ENCODE results near the gene SLC25A26. TPM values are rescaled to one million over a fixed set of nuclear protein-coding genes. Genes with fewer than 3 reads are reported as not detected.

Gene SLC25A26
- total and polyA plus RNA-seq, 2 donors (not counting 1 experiment from before 2014, with no cell fraction given), result 14.2 to 29.0 TPM

DNA sequence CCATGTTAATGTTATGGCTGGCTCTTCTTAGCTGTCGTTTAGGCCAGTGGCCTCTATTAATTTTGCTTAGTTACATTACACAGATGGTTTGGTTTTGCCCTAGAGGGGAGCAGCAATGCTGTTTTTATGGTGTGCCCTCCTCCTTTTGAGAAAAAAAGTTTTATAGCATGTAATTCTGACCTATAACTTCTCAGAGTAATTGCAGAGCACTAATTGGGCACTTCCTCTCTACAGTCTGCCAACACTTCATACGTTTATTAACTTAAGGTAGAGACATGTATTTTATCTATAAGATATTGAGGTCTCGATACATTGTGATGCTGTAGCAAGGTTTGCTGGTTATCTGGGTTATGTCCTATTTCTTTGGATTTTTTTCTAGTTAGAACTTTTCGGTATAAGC is 12.2 kb downstream of the SLC25A26 start:
- Histone ChIP-seq H3K27ac (ENCODE audit: insufficient read depth, low read length) (no peak overlapping the region), H3K36me3 (ENCODE audit: control insufficient read depth, insufficient read depth, low read length) (no peaks in the 10 kb centered on the region), H3K9me3 (ENCODE audit: control insufficient read depth, insufficient read depth, low read depth, low read length) (no peaks in the 10 kb centered on the region), H3K4me2 (ENCODE audit: extremely low read depth, insufficient read depth, low read length) (no peak overlapping the region), H3K4me1 (ENCODE audit: control insufficient read depth, extremely low read depth, insufficient read depth, low read length) (no peaks in the 10 kb centered on the region), H3K9ac (ENCODE audit: insufficient read depth, low read length) (no peak overlapping the region), H3K79me2 (ENCODE audit: control insufficient read depth, insufficient read depth, low read length) (no peaks in the 10 kb centered on the region), H4K20me1 (ENCODE audit: control insufficient read depth, extremely low read depth, insufficient read depth, low read length) (no peaks in the 10 kb centered on the region), H3K4me3 (replicated peaks in 1 of 4; ENCODE audit: control extremely low read depth in 1 of 4, insufficient read depth in 1 of 4, low read depth in 3 of 4, low read length in 4 of 4) (no peak overlapping the region), H2AFZ (ENCODE audit: low read length) (no peak overlapping the region), H3K27me3 (ENCODE audit: control insufficient read depth, insufficient read depth, low read length) (no peaks in the 10 kb centered on the region)
- TF ChIP-seq EZH2 (IDR thresholded peaks at IDR 0.05; ENCODE audit: low read length, missing control alignments), result no peak
- no peak for TF ChIP-seq CTCF (conservative IDR thresholded peaks at IDR 0.05 in 1 of 2, IDR thresholded peaks at IDR 0.05 in 1 of 2; ENCODE audit: low read depth in 1 of 2, low read length in 2 of 2)
- no peak for DNase-seq (ENCODE audit: low read depth in 2 of 2)

DNA sequence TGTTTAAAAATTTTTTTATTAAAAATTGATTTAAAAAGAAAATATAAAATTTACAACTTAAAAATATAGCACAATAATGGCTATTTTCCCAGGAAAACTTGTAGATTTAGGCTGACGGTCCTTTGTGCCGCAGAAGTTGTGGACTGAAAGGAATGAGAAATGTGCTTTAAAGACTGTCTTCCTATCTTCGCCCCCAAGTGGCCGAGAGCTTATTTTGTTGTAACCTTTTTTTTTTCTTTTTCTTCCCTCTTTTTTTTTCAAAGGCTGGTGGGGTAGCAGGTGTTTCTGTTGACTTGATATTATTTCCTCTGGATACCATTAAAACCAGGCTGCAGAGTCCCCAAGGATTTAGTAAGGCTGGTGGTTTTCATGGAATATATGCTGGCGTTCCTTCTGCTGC is 15.5 kb downstream of the SLC25A26 start:
- TF ChIP-seq CTCF (conservative IDR thresholded peaks at IDR 0.05 in 1 of 2, IDR thresholded peaks at IDR 0.05 in 1 of 2; ENCODE audit: low read depth in 1 of 2, low read length in 2 of 2), result peak in 1 of 2 donors; percentile 34
- no peak for TF ChIP-seq EZH2 (IDR thresholded peaks at IDR 0.05; ENCODE audit: low read length, missing control alignments)
- Histone ChIP-seq H3K79me2 (ENCODE audit: control insufficient read depth, insufficient read depth, low read length) (no peaks in the 10 kb centered on the region), H3K27me3 (ENCODE audit: control insufficient read depth, insufficient read depth, low read length) (no peaks in the 10 kb centered on the region), H3K9ac (ENCODE audit: insufficient read depth, low read length) (no peak overlapping the region), H3K9me3 (ENCODE audit: control insufficient read depth, insufficient read depth, low read depth, low read length) (no peaks in the 10 kb centered on the region), H3K4me1 (ENCODE audit: control insufficient read depth, extremely low read depth, insufficient read depth, low read length) (no peaks in the 10 kb centered on the region), H3K27ac (ENCODE audit: insufficient read depth, low read length) (no peak overlapping the region), H2AFZ (ENCODE audit: low read length) (no peak overlapping the region), H3K4me2 (ENCODE audit: extremely low read depth, insufficient read depth, low read length) (no peak overlapping the region), H3K4me3 (replicated peaks in 1 of 4; ENCODE audit: control extremely low read depth in 1 of 4, insufficient read depth in 1 of 4, low read depth in 3 of 4, low read length in 4 of 4) (no peak overlapping the region), H3K36me3 (ENCODE audit: control insufficient read depth, insufficient read depth, low read length) (no peaks in the 10 kb centered on the region), H4K20me1 (ENCODE audit: control insufficient read depth, extremely low read depth, insufficient read depth, low read length) (no peaks in the 10 kb centered on the region)
- no peak for DNase-seq (ENCODE audit: low read depth in 2 of 2)

DNA sequence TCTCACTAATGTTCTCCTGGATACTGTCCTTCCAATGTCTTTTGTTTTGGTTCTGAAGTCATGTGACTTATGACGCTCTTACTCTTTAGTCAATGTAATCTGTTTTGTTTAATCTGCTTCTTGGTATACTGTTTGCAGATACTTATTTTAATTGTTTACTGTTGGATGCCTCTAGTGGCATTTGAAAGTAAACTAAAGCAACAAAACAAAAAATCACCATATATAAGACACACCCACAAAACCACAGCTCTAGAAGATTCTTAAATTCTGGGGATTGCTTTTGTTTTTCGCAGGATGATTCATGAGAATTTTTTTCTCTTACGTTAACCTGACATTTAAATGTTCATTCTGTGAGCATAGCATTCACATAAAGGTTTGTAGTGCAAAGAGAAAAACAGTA is 16.8 kb downstream of the SLC25A26 start:
- no peaks in the 10 kb centered on the region for H3K4me1 ChIP-seq (ENCODE audit: control insufficient read depth, extremely low read depth, insufficient read depth, low read length)
- H3K4me3 ChIP-seq (replicated peaks in 1 of 4; ENCODE audit: control extremely low read depth in 1 of 4, insufficient read depth in 1 of 4, low read depth in 3 of 4, low read length in 4 of 4), result no peak overlapping the region
- no peak for DNase-seq (ENCODE audit: low read depth in 2 of 2)
- no peak overlapping the region for H3K9ac ChIP-seq (ENCODE audit: insufficient read depth, low read length)
- TF ChIP-seq CTCF (conservative IDR thresholded peaks at IDR 0.05 in 1 of 2, IDR thresholded peaks at IDR 0.05 in 1 of 2; ENCODE audit: low read depth in 1 of 2, low read length in 2 of 2), result no peak
- TF ChIP-seq EZH2 (IDR thresholded peaks at IDR 0.05; ENCODE audit: low read length, missing control alignments), result no peak
- no peaks in the 10 kb centered on the region for H3K27me3 ChIP-seq (ENCODE audit: control insufficient read depth, insufficient read depth, low read length)
- no peaks in the 10 kb centered on the region for H4K20me1 ChIP-seq (ENCODE audit: control insufficient read depth, extremely low read depth, insufficient read depth, low read length)
- no peak overlapping the region for H3K27ac ChIP-seq (ENCODE audit: insufficient read depth, low read length)
- H3K9me3 ChIP-seq (ENCODE audit: control insufficient read depth, insufficient read depth, low read depth, low read length), result no peaks in the 10 kb centered on the region
- H3K36me3 ChIP-seq (ENCODE audit: control insufficient read depth, insufficient read depth, low read length), result no peaks in the 10 kb centered on the region
- H3K79me2 ChIP-seq (ENCODE audit: control insufficient read depth, insufficient read depth, low read length), result no peaks in the 10 kb centered on the region
- H2AFZ ChIP-seq (ENCODE audit: low read length), result no peak overlapping the region
- no peak overlapping the region for H3K4me2 ChIP-seq (ENCODE audit: extremely low read depth, insufficient read depth, low read length)
